IMR-90 (cell line): ENCODE results near the gene COMMD1.

Source experiments
- BHLHE40 ChIP-seq: fragments of 150-350 bp; IDR thresholded peaks from 2 replicates; pipeline ENCODE4 v1.6.1; 2016; ENCODE audit warnings: mild to moderate bottlenecking, low read depth, low read length
- CEBPB ChIP-seq: IDR thresholded peaks from 2 replicates; pipeline ENCODE4 v1.6.1; 2012; ENCODE audit warnings: low read depth, low read length, improper control_type of control experiment
- CHD1 ChIP-seq: IDR thresholded peaks from 2 replicates; pipeline ENCODE4 v1.6.1; 2012; ENCODE audit warnings: low read depth, low read length, improper control_type of control experiment
- CTCF ChIP-seq: conservative IDR thresholded peaks from 2 replicates; pipeline ENCODE4 v1.5.1; 2012; ENCODE audit warnings: mild to moderate bottlenecking, low read depth, low read length, improper control_type of control experiment
- POLR2A ChIP-seq: IDR thresholded peaks from 2 replicates; pipeline ENCODE4 v1.6.1; 2012; ENCODE audit warnings: mild to moderate bottlenecking, low read depth, low read length
- RCOR1 ChIP-seq: IDR thresholded peaks from 2 replicates; pipeline ENCODE4 v1.6.1; 2012; ENCODE audit warnings: mild to moderate bottlenecking, low read length, improper control_type of control experiment; ENCODE audit not compliant: insufficient replicate concordance
- SMC3 ChIP-seq: fragments of 150-350 bp; IDR thresholded peaks from 2 replicates; pipeline ENCODE4 v1.6.1; 2016; ENCODE audit warnings: low read depth, mild to moderate bottlenecking, antibody characterized with exemption, low read length, moderate library complexity
- USF2 ChIP-seq: fragments of 150-350 bp; IDR thresholded peaks from 2 replicates; pipeline ENCODE4 v1.6.1; 2017; ENCODE audit warnings: mild to moderate bottlenecking, antibody characterized with exemption, low read length, low read depth

GRCh38 chr2:62055724-62056336 is 150.4 kb downstream of the COMMD1 start:
- TF ChIP-seq CHD1 (no peak), SMC3 (no peak), RCOR1 (no peak), POLR2A (no peak), CTCF (no peak), CEBPB (no peak), USF2 (no peak), BHLHE40 (no peak)
